ENCODE results near the gene FMR1.

DNA sequence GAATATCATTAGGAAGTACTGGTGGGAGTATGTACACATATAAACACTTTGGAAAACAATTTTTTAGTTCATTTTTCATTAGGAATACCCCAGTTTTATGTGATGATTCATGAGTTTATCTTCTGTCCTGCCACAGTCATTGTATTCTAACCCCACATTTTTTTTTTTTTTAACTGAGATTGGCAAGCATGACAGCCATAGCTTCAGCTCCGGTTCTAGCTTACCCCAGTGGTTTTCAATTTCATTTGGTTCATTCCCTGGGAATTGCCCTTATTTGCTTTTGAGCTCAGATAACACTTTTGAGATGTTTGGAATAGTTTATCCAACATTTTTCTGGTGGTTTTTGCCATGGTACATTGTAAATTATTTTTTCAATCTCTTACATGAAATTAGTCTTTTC is 21.0 kb upstream of the FMR1 start:
- TF ChIP-seq, protein P1, sequence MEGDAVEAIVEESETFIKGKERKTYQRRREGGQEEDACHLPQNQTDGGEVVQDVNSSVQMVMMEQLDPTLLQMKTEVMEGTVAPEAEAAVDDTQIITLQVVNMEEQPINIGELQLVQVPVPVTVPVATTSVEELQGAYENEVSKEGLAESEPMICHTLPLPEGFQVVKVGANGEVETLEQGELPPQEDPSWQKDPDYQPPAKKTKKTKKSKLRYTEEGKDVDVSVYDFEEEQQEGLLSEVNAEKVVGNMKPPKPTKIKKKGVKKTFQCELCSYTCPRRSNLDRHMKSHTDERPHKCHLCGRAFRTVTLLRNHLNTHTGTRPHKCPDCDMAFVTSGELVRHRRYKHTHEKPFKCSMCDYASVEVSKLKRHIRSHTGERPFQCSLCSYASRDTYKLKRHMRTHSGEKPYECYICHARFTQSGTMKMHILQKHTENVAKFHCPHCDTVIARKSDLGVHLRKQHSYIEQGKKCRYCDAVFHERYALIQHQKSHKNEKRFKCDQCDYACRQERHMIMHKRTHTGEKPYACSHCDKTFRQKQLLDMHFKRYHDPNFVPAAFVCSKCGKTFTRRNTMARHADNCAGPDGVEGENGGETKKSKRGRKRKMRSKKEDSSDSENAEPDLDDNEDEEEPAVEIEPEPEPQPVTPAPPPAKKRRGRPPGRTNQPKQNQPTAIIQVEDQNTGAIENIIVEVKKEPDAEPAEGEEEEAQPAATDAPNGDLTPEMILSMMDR (IDR thresholded peaks at IDR 0.05 in 4 of 5, conservative IDR thresholded peaks at IDR 0.05 in 1 of 5), result no peak
- TF ChIP-seq POLR2A (IDR thresholded peaks at IDR 0.05), result no peak

Data from gastrocnemius medialis (tissue), 4 donors.